NT2/D1 (cell line): ENCODE measurements around the gene DOK1.

ENCODE experiments used
- SUZ12 ChIP-seq: IDR thresholded peaks from 2 replicates; pipeline ENCODE4 v1.6.1; 2011; ENCODE audit not compliant: insufficient read length, insufficient read depth; ENCODE audit errors: extremely low read depth
- YY1 ChIP-seq: IDR thresholded peaks from 2 replicates; pipeline ENCODE4 v1.6.1; 2011; ENCODE audit not compliant: insufficient read length, insufficient read depth
- ZNF274 ChIP-seq: IDR thresholded peaks from 2 replicates; pipeline ENCODE4 v1.6.1; 2011; ENCODE audit warnings: mild to moderate bottlenecking, low read depth, low read length

DNA sequence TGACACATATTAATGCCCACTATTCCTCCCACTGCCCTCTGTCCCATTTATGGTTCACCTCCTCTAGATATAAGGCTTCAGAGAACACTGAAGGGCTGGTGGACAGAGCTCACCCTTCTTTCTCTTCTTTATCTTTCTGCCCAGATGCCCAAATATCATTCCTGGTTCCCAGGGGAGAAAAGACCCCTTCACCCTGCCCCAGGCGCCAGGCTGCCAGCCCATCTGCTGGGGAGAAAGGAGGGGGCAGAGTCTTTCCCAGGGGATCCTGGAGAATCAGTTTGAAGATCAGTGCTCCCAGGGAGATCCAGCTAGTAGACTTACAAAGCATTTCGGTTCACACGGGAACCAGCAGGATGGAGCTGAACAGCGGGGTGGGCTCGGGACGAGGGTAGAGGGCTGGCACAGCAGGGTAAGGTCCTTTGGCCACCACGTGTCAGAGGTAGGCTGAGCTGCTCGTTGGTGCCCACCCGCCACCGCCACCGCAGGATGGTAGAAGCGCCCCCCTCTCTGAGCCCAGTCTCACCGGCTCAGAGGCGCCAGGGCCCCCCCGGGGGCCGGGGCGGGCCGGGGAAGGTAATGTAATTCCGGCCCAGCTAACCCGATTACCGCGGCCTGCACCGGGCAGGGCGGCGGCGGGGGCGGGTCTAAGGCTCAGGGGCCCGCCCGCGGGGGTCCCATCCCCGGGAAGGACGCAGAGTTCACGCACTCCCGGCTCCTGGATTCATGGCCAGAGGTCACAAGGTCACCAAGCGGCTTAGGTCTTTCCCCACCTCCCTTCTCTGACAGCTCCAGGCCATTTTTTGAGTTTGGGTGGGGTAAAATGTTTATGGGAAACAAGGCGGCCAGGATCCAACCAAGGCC is 41.5 kb upstream of the DOK1 start:
- TF ChIP-seq YY1, result no peak
- TF ChIP-seq SUZ12, result no peak
- no peak for TF ChIP-seq ZNF274
